ENCODE data around the gene IL1RL2.

The IL1RL2 gene

GRCh38 chr2:102184568-102184967 lies 2.3 kb upstream of the IL1RL2 start:
- FAIRE-seq (no peak), DNase-seq (ENCODE audit: insufficient read length) (no peak)
- TF ChIP-seq POLR2AphosphoS5 (IDR thresholded peaks at IDR 0.05; ENCODE audit: low read depth, low read length) (no peak), POLR2A (IDR thresholded peaks at IDR 0.05; ENCODE audit: low read depth, low read length) (no peak)

GRCh38 chr2:102185347-102185746 lies 1.5 kb upstream of the IL1RL2 start:
- DNase-seq (ENCODE audit: insufficient read length) (no peak), FAIRE-seq (no peak)
- TF ChIP-seq POLR2A (IDR thresholded peaks at IDR 0.05; ENCODE audit: low read depth, low read length), result no peak
- TF ChIP-seq TAF1 (IDR thresholded peaks at IDR 0.05; ENCODE audit: borderline replicate concordance, low read depth, low read length), result no peak
- no peak for TF ChIP-seq POLR2AphosphoS5 (IDR thresholded peaks at IDR 0.05; ENCODE audit: low read depth, low read length)

- no peak for DNase-seq (ENCODE audit: insufficient read length)
- no peak for FAIRE-seq
- TF ChIP-seq TAF1 (IDR thresholded peaks at IDR 0.05; ENCODE audit: borderline replicate concordance, low read depth, low read length) (no peak), POLR2A (IDR thresholded peaks at IDR 0.05; ENCODE audit: low read depth, low read length) (no peak), POLR2AphosphoS5 (IDR thresholded peaks at IDR 0.05; ENCODE audit: low read depth, low read length) (no peak)
These were observed 800 bp downstream of the IL1RL2 start for GRCh38 chr2:102187496-102188150.

- no peak for TF ChIP-seq POLR2AphosphoS5 (IDR thresholded peaks at IDR 0.05; ENCODE audit: low read depth, low read length)
- TF ChIP-seq POLR2A (IDR thresholded peaks at IDR 0.05; ENCODE audit: low read depth, low read length), result no peak
- no peak for TF ChIP-seq TAF1 (IDR thresholded peaks at IDR 0.05; ENCODE audit: borderline replicate concordance, low read depth, low read length)
- FAIRE-seq, result no peak
- DNase-seq (ENCODE audit: insufficient read length), result no peak
These were observed 3.7 kb downstream of the IL1RL2 start for GRCh38 chr2:102190430-102191107.

- TF ChIP-seq POLR2AphosphoS5 (IDR thresholded peaks at IDR 0.05; ENCODE audit: low read depth, low read length), result no peak
- TF ChIP-seq POLR2A (IDR thresholded peaks at IDR 0.05; ENCODE audit: low read depth, low read length), result no peak
- no peak for TF ChIP-seq TAF1 (IDR thresholded peaks at IDR 0.05; ENCODE audit: borderline replicate concordance, low read depth, low read length)
- no peak for FAIRE-seq
These were observed 4.7 kb downstream of the IL1RL2 start for GRCh38 chr2:102191501-102191900.

GRCh38 chr2:102193074-102193473 lies 6.3 kb downstream of the IL1RL2 start:
- FAIRE-seq (no peak), DNase-seq (ENCODE audit: insufficient read length) (no peak)
- no peak for TF ChIP-seq POLR2A (IDR thresholded peaks at IDR 0.05; ENCODE audit: low read depth, low read length)
- no peak for TF ChIP-seq TAF1 (IDR thresholded peaks at IDR 0.05; ENCODE audit: borderline replicate concordance, low read depth, low read length)
- TF ChIP-seq POLR2AphosphoS5 (IDR thresholded peaks at IDR 0.05; ENCODE audit: low read depth, low read length), result no peak

More at GRCh38 chr2:102191501-102191900, 4.7 kb downstream of the IL1RL2 start:
- no peak for DNase-seq (ENCODE audit: insufficient read length)

GRCh38 chr2:102194609-102195268 lies 7.9 kb downstream of the IL1RL2 start:
- FAIRE-seq (no peak), DNase-seq (ENCODE audit: insufficient read length) (no peak)
- no peak for TF ChIP-seq POLR2A (IDR thresholded peaks at IDR 0.05; ENCODE audit: low read depth, low read length)
- no peak for TF ChIP-seq POLR2AphosphoS5 (IDR thresholded peaks at IDR 0.05; ENCODE audit: low read depth, low read length)
- no peak for TF ChIP-seq TAF1 (IDR thresholded peaks at IDR 0.05; ENCODE audit: borderline replicate concordance, low read depth, low read length)

GRCh38 chr2:102197389-102198137 lies 10.7 kb downstream of the IL1RL2 start:
- FAIRE-seq (no peak), DNase-seq (ENCODE audit: insufficient read length) (no peak)
- TF ChIP-seq POLR2AphosphoS5 (IDR thresholded peaks at IDR 0.05; ENCODE audit: low read depth, low read length) (no peak), POLR2A (IDR thresholded peaks at IDR 0.05; ENCODE audit: low read depth, low read length) (no peak), TAF1 (IDR thresholded peaks at IDR 0.05; ENCODE audit: borderline replicate concordance, low read depth, low read length) (no peak)

GRCh38 chr2:102200539-102200938 lies 13.7 kb downstream of the IL1RL2 start:
- FAIRE-seq (no peak), DNase-seq (ENCODE audit: insufficient read length) (no peak)
- TF ChIP-seq POLR2AphosphoS5 (IDR thresholded peaks at IDR 0.05; ENCODE audit: low read depth, low read length) (no peak), TAF1 (IDR thresholded peaks at IDR 0.05; ENCODE audit: borderline replicate concordance, low read depth, low read length) (no peak), POLR2A (IDR thresholded peaks at IDR 0.05; ENCODE audit: low read depth, low read length) (no peak)

GRCh38 chr2:102204638-102205037 lies 17.8 kb downstream of the IL1RL2 start:
- DNase-seq (ENCODE audit: insufficient read length) (no peak), FAIRE-seq (no peak)
- TF ChIP-seq POLR2AphosphoS5 (IDR thresholded peaks at IDR 0.05; ENCODE audit: low read depth, low read length), result no peak
- TF ChIP-seq TAF1 (IDR thresholded peaks at IDR 0.05; ENCODE audit: borderline replicate concordance, low read depth, low read length), result no peak
- TF ChIP-seq POLR2A (IDR thresholded peaks at IDR 0.05; ENCODE audit: low read depth, low read length), result no peak

- DNase-seq (ENCODE audit: insufficient read length) (no peak), FAIRE-seq (no peak)
- TF ChIP-seq POLR2A (IDR thresholded peaks at IDR 0.05; ENCODE audit: low read depth, low read length) (no peak), TAF1 (IDR thresholded peaks at IDR 0.05; ENCODE audit: borderline replicate concordance, low read depth, low read length) (no peak), POLR2AphosphoS5 (IDR thresholded peaks at IDR 0.05; ENCODE audit: low read depth, low read length) (no peak)
These were observed 20.0 kb downstream of the IL1RL2 start for GRCh38 chr2:102206666-102207341.
